Fibroblast of the aortic adventitia (primary cell): ENCODE measurements around the gene KRT79. TPM values are rescaled to one million over a fixed set of nuclear protein-coding genes. Genes with fewer than 3 reads are reported as not detected.

ENCODE experiments used
- DNase-seq: peaks from one replicate; pipeline ENCODE4 v3.0.0-alpha.2; 2010; ENCODE audit warnings: low read depth
- H3K4me3 ChIP-seq: 2 replicates; pipeline ENCODE4 v1.5.1; 2011; ENCODE audit warnings: low read depth, mild to moderate bottlenecking, control low read depth, low read length, moderate library complexity
- total RNA-seq: library from RNA; depleted of rRNA; stranded (reverse); fragments of >200 nt; gene quantifications from 2 replicates; pipeline ENCODE4 v1.2.3, GENCODE V29; 2012; ENCODE audit warnings: low replicate concordance
- TF ChIP-seq, protein P1 (sequence below): IDR thresholded peaks from 2 replicates; pipeline ENCODE4 v1.5.1; 2011; ENCODE audit warnings: mild to moderate bottlenecking, low read length, control low read depth, inconsistent platforms; ENCODE audit not compliant: insufficient read depth

KRT79 gene
- total RNA-seq, 1 donor: not detected

DNA sequence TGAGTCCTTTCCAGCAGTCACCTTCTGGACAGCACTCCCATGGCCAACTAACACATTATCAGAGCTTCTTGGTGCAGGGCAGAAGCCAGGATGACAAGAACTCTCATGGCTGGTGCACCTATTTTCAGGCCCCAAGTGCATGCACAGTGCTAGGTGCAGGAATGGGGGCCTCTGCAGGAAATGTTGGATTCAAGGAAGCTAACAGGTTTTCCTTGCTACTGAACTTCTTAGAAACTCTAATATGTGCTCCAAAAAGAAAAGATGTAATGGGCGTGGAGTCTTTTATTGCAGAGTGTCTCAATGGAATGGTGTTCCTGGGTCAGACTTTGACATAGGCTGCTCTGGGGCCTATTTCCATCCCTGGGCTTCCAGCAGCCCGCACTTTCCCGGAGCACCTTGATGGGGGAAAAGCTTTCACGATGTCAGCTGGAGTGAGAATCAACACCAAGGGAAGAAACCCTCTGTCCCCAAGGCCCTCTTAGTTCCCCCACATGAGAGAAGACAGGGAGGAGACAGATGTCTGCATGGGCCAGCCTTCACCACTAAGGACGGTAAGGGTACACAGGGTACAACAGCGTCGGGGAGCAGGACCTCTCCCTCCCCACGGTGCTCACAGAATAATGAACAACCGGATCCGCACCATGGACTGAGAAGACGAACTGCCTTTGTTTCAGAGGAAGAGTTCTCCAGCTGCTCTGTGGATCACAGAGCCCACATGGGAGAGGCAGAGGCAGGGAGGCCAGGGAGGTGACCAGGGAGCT is 45.1 kb downstream of the KRT79 start:
- no peak for DNase-seq
- TF ChIP-seq, protein P1, sequence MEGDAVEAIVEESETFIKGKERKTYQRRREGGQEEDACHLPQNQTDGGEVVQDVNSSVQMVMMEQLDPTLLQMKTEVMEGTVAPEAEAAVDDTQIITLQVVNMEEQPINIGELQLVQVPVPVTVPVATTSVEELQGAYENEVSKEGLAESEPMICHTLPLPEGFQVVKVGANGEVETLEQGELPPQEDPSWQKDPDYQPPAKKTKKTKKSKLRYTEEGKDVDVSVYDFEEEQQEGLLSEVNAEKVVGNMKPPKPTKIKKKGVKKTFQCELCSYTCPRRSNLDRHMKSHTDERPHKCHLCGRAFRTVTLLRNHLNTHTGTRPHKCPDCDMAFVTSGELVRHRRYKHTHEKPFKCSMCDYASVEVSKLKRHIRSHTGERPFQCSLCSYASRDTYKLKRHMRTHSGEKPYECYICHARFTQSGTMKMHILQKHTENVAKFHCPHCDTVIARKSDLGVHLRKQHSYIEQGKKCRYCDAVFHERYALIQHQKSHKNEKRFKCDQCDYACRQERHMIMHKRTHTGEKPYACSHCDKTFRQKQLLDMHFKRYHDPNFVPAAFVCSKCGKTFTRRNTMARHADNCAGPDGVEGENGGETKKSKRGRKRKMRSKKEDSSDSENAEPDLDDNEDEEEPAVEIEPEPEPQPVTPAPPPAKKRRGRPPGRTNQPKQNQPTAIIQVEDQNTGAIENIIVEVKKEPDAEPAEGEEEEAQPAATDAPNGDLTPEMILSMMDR: no peak
- no peak overlapping the region for H3K4me3 ChIP-seq

DNA sequence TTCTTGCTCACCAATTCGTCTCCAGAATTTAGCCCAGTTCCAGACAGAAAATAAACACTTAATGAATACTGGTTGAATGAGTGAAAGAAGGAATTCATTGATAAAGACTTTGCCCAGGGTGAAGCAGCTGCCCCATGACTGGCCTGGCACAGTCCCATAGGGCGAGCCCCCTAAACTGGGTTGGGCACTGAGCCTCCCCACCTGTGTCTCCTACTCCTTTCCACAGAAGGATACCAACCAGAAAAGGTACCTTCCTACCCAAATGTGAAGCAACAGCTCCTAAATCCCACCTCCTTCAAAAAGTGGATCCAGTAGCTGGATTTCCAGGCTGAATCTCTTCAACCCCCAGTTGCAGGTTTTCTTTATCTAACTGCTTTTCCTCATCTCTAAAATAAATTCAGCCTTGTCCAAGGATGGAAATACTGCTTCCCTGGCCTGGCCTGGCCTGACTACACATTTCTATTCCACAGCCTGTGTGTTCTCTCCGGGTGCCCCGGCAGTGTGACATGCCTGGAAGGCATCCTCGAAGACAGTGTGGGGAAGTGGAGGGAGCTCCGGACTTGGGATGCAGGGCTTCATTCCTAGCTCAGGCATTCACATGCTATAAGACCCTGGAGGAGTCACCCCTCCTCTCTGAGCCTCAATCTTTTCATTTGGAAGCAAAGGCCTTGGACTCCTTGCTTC is 45.8 kb downstream of the KRT79 start:
- no peak overlapping the region for H3K4me3 ChIP-seq
- no peak for DNase-seq
- TF ChIP-seq, protein P1: no peak

DNA sequence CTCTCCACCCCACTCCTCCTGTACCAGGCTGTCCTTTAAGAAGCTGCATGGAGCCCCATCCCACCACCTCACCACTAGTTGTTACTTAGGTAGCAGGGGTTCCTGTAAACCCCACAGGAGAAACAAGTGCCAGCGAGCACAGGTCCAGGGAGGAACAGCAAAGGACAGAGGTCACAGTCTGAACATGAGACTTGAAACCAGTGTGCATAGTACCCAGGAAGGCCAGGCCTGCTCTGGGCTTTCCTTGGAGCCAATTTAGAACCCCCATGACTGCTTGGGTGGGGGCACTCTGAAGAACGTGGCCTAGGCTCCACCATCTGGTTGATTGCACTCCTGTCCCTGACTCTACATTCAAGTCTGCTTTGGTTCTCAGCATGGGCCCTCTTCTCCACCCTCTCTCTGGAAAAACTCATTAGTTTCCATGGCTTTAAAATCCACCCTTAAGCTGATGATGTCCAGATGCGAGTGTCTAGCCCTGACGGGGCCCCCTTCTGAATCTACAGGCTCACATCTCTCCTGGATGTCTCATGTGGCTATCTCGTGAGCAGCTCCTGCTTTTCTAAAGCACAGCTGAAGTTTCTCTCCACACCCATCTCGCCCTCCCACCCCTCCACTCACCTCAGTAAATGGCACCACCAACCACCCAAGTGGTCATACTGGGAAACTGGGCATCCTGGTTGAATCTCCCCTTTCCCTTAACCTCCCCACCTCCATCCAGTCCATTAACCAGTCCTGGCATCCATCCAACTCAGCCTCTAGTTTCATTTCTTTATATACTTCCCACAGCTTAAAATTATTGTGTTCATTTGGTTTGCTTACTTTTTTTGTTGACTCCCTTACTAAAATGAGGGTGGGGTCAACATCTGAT is 46.6 kb downstream of the KRT79 start:
- TF ChIP-seq, protein P1: no peak
- H3K4me3 ChIP-seq: no peak overlapping the region
- DNase-seq: no peak

DNA sequence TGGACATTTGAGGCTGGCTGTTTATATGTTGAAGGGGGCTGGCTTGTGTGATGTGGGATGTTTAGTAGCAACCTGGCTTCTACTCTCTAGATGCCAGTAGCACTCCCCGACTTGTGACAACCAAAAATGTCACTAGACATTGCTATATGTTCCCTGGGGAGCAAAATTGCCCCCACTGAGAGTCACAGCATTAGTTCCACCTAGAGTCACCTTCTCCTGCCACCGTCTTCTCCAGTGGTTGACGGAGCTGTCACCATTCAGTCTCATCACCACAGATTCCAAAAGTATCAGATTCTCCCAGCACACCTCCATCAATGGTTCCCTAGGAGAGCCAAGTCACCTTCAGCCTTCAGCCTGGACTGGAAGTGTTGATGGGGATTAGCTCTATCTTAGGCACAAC is 49.2 kb downstream of the KRT79 start:
- TF ChIP-seq, protein P1: no peak

DNA sequence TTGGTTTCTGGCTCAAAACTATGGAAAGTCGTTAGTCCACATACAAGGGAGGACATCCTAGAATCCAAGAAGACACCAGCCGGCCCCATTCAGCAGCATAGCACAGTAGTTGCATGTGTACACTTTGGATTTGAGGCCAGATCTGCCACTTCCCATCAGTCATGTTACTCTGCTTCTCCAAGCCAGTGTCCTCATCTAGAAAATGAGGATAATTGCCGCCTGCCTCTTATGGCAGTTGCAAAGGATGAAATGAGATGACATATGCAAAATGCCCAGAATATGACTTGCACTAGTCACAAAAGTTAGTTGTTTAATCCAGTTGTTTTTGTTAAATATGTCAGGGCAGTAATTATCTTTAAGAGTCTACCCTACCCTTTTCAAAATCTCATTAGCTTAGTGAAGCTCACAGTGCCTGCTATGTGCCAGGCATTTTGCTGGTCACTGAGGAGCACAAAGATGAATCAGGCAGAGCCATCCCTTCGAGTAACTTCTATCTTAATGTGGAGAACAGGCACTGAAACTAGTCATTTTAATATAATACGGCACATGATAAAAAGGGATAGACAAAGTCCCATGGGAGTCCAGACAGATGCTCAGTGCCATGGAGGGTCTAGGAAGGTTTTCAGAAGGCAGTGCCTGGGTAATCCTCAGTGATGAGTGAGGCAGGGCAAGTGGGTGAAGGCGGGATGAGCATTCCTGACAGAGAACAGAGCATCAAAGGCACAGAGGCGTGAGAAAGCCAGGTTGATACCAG is 50.4 kb downstream of the KRT79 start:
- H3K4me3 ChIP-seq: no peak overlapping the region
- DNase-seq: no peak
- TF ChIP-seq, protein P1: no peak

More for the DNA sequence above, 49.2 kb downstream of the KRT79 start:
- no peak overlapping the region for H3K4me3 ChIP-seq
- DNase-seq: no peak

DNA sequence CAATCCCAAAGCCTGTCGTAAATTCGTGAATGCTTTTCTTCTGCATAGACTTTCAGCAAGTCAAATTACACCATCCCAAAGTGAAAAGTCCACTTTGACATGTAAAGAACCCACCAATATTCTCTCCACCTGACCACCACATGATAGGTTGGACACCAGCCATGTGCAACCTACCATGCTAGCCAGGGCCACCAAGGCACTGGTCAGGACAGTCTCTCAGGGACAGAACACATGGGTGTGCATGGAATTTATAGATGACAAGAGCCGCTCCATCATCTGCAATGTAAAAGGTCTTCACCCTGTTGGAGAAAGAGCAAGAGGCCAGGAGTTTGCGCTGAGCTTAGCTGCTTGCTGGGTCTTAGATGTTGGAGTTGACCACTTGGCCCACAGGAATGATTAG is 51.6 kb downstream of the KRT79 start:
- no peak for DNase-seq
- TF ChIP-seq, protein P1: no peak
- H3K4me3 ChIP-seq: no peak overlapping the region
